Spleen (tissue), 11 donors: ENCODE results near the gene FA2H. TPM values are rescaled to one million over a fixed set of nuclear protein-coding genes. Genes with fewer than 3 reads are reported as not detected.

Source experiments
- DNase-seq: peaks from one replicate; pipeline ENCODE4 v3.0.0-alpha.2; 2020
- H3K27ac ChIP-seq, 8 donors: fragments of 200-600 bp; sonication (generic) in 7 of 8; 1 replicate in 4 of 8; 2 replicates in 4 of 8; pipeline versions ENCODE4 v1.5.0 to v1.8.0; 2016 to 2021; ENCODE audit warnings: inconsistent platforms in 4 of 8, mild to moderate bottlenecking in 4 of 8, moderate library complexity in 1 of 8
- H3K27me3 ChIP-seq, 7 donors: fragments of 200-600 bp; sonication (generic) in 6 of 7; replicated peaks in 1 of 7; 1 replicate in 4 of 7; 2 replicates in 3 of 7; pipeline versions ENCODE4 v1.5.0 to v1.8.0; 2016 to 2021; ENCODE audit warnings: inconsistent platforms in 3 of 7, mild to moderate bottlenecking in 1 of 7
- H3K36me3 ChIP-seq, 6 donors: fragments of 200-600 bp; sonication (generic) in 5 of 6; 1 replicate in 4 of 6; 2 replicates in 2 of 6; pipeline versions ENCODE4 v1.5.0 to v1.8.0; 2016 to 2021; ENCODE audit warnings: inconsistent platforms in 2 of 6
- H3K4me1 ChIP-seq, 6 donors: fragments of 200-600 bp; sonication (generic) in 5 of 6; 1 replicate in 3 of 6; 2 replicates in 3 of 6; pipeline versions ENCODE4 v1.5.0 to v1.8.0; 2016 to 2021; ENCODE audit warnings: inconsistent platforms in 3 of 6
- H3K4me3 ChIP-seq, 8 donors: fragments of 200-600 bp; sonication (generic) in 7 of 8; 1 replicate in 4 of 8; 2 replicates in 4 of 8; pipeline versions ENCODE4 v1.5.0 to v1.8.0; 2016 to 2021; ENCODE audit warnings: inconsistent platforms in 4 of 8, mild to moderate bottlenecking in 4 of 8, moderate library complexity in 2 of 8
- H3K9me3 ChIP-seq, 8 donors: fragments of 200-600 bp; sonication (generic) in 7 of 8; 1 replicate in 4 of 8; 2 replicates in 4 of 8; pipeline versions ENCODE4 v1.5.0 to v1.8.0; 2016 to 2021; ENCODE audit warnings: inconsistent platforms in 4 of 8
- POLR2A ChIP-seq, 3 donors: fragments of 450-650 bp; IDR thresholded peaks; one replicate each; pipeline ENCODE4 v1.5.1; 2017; ENCODE audit warnings: antibody characterized with exemption in 3 of 3, mild to moderate bottlenecking in 1 of 3
- POLR2AphosphoS5 ChIP-seq, 3 donors: sonication (generic); formaldehyde crosslinking; IDR thresholded peaks; one replicate each; pipeline ENCODE4 v1.5.1; 2017; ENCODE audit warnings: antibody characterized with exemption in 3 of 3
- WGBS, 5 donors: extraction: QIAGEN DNeasy Blood & Tissue Kit in 3 of 5; methylation state at CpG; one replicate each; pipeline versions ENCODE4 v1.1.5 to v1.1.7; 2013 to 2018; 5-methylcytosine and 5-hydroxymethylcytosine counted together
- intact Hi-C: fragments of 100-400 bp; cut with DNase I; formaldehyde crosslinking; loops from one replicate; pipeline ENCODE4 v1.15.0; 2023; ENCODE audit warnings: low total_unique reads
- polyA plus RNA-seq, 3 donors: library from polyadenylated mRNA; stranded (reverse); fragments of 200-250 nt; gene quantifications; one replicate each; pipeline ENCODE4 v1.2.1, GENCODE V29; 2013
- total RNA-seq, 7 donors: library from RNA; depleted of rRNA in 3 of 7; stranded (reverse); fragments of >200 nt in 3 of 7; fragmentation: NEBNext Ultra II Directional in 4 of 7; extraction: Animal tissue kit (Norgen Biotek cat#: 25700) in 4 of 7; gene quantifications; one replicate each; pipeline versions ENCODE4 v1.1.0 to v1.2.1, GENCODE V29; 2016 to 2021
- TF ChIP-seq, protein P1 (sequence below), 11 experiments: fragments of 200-600 bp in 7 of 11; fragments of 450-650 bp in 4 of 11; sonication (generic) in 4 of 11; IDR thresholded peaks in 8 of 11; conservative IDR thresholded peaks in 3 of 11; 1 replicate in 7 of 11; 2 replicates in 4 of 11; pipeline versions ENCODE4 v1.4.0 to v1.8.0; 2016 to 2021; ENCODE audit warnings: antibody characterized with exemption in 11 of 11, inconsistent platforms in 4 of 11, mild to moderate bottlenecking in 1 of 11
- donor health status: healthy with polysubstance abuse.
- donor health status: DM: no; HTN: no; CAD: no; lungs with moderate emphysema.
- donor health status: DM: no; HTN: no; CAD: no.
- donor health status: Bipolar disorder and iron deficiency.
- donor health status: healthy.
- donor health status: DM: no; HTN: no; CAD: no.
- donor health status: DM: yes; HTN: yes; CAD: no.

The FA2H gene
- total and polyA plus RNA-seq, 10 donors: 0.23 to 2.6 (median 0.59) TPM

DNA sequence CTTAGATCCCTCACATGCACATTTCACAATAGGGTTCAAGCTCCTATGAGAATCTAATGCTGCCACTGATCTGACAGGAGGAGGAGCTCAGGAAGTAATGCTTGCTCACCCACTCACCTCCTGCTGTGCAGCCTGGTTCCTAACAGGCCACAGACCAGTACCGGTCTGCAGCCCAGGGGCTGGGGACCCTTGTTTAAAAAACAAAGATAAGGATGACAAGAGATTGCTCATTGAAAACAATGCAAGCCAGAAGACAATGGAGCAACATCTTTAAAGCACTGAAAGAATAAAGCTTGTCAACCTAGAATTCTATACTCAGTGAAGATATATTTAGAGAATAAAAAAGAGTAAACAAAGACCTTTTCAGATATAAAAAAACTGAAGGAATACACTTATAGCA, 22.8 kb upstream of the FA2H start:
- no peak overlapping the region for H3K4me3 ChIP-seq
- peaks cover 0 to 43% (median 0%) of the 10 kb centered on the region in 7 donors for H3K27me3 ChIP-seq
- TF ChIP-seq POLR2A (IDR thresholded peaks at IDR 0.05) (no peak), POLR2AphosphoS5 (IDR thresholded peaks at IDR 0.05) (no peak)
- TF ChIP-seq, protein P1, sequence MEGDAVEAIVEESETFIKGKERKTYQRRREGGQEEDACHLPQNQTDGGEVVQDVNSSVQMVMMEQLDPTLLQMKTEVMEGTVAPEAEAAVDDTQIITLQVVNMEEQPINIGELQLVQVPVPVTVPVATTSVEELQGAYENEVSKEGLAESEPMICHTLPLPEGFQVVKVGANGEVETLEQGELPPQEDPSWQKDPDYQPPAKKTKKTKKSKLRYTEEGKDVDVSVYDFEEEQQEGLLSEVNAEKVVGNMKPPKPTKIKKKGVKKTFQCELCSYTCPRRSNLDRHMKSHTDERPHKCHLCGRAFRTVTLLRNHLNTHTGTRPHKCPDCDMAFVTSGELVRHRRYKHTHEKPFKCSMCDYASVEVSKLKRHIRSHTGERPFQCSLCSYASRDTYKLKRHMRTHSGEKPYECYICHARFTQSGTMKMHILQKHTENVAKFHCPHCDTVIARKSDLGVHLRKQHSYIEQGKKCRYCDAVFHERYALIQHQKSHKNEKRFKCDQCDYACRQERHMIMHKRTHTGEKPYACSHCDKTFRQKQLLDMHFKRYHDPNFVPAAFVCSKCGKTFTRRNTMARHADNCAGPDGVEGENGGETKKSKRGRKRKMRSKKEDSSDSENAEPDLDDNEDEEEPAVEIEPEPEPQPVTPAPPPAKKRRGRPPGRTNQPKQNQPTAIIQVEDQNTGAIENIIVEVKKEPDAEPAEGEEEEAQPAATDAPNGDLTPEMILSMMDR (IDR thresholded peaks at IDR 0.05 in 8 of 11, conservative IDR thresholded peaks at IDR 0.05 in 3 of 11): no peak
- peaks cover 0 to 13% (median 4%) of the 10 kb centered on the region in 8 donors for H3K9me3 ChIP-seq
- no peak overlapping the region for H3K27ac ChIP-seq
- no peaks in the 10 kb centered on the region for H3K4me1 ChIP-seq
- intact Hi-C loops: no loop called here
- WGBS, 5 donors: 44 to 77% (median 74%) methylated on average over 1 of the region's 1 CpG
- no peak for DNase-seq
- H3K36me3 ChIP-seq: no peaks in the 10 kb centered on the region

DNA sequence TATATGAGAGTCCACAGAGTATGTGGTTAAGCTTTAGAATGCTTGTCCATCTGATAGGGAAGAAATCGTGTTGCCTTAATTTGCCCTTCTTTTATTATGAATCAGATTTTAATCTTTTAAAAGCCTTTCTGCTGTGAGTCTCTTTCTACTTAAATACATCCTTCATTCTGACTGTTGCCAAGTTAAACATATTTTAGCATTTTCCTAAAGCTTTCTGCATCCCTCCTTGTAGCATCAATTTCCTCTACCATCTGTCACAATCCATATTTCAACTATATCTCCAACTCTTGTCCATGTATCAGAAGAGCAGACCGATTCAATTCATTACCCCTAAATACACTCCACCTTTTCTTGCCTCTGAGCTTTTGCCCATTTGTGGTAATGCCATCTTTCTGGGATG, 20.5 kb upstream of the FA2H start:
- no peak overlapping the region for H3K27ac ChIP-seq
- no peaks in the 10 kb centered on the region for H3K36me3 ChIP-seq
- H3K4me1 ChIP-seq: no peaks in the 10 kb centered on the region
- TF ChIP-seq, protein P1 (IDR thresholded peaks at IDR 0.05 in 8 of 11, conservative IDR thresholded peaks at IDR 0.05 in 3 of 11): no peak
- TF ChIP-seq POLR2AphosphoS5 (IDR thresholded peaks at IDR 0.05): no peak
- no peak for TF ChIP-seq POLR2A (IDR thresholded peaks at IDR 0.05)
- H3K27me3 ChIP-seq: peaks cover 0 to 44% (median 0%) of the 10 kb centered on the region in 7 donors
- peaks cover 0 to 19% (median 2%) of the 10 kb centered on the region in 8 donors for H3K9me3 ChIP-seq
- WGBS, 5 donors: 79 to 91% (median 87%) methylated on average over 2 of the region's 2 CpGs
- no peak for DNase-seq
- no peak overlapping the region for H3K4me3 ChIP-seq
- intact Hi-C loops: no loop called here

DNA sequence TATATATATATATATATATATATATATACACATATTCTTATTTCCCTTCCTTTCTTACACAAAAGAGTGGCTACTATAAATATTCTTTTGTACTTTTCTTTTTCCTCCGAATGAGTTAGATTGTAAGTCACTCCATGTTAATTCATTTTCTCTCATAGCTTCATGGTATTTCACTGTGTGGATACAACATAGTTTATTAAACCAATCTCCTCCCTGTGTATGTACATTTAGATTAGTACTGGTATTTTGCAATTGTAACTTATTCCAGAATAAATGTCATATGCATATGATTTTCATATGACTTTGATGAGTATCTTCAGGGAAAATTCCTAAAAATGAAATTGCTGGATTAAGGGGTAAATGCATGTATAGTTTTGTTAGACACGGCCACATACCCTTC, 20.0 kb upstream of the FA2H start:
- Histone ChIP-seq H3K27ac (no peak overlapping the region), H3K27me3 (peaks cover 0 to 44% (median 0%) of the 10 kb centered on the region in 7 donors), H3K4me1 (no peaks in the 10 kb centered on the region), H3K36me3 (no peaks in the 10 kb centered on the region), H3K4me3 (no peak overlapping the region), H3K9me3 (peaks cover 0 to 19% (median 2%) of the 10 kb centered on the region in 8 donors)
- DNase-seq: no peak
- 38 to 71% (median 39%) methylated on average over 2 of the region's 2 CpGs for WGBS, 5 donors
- intact Hi-C loops: no loop called here
- no peak for TF ChIP-seq POLR2A (IDR thresholded peaks at IDR 0.05)
- no peak for TF ChIP-seq POLR2AphosphoS5 (IDR thresholded peaks at IDR 0.05)
- TF ChIP-seq, protein P1 (IDR thresholded peaks at IDR 0.05 in 8 of 11, conservative IDR thresholded peaks at IDR 0.05 in 3 of 11): no peak

DNA sequence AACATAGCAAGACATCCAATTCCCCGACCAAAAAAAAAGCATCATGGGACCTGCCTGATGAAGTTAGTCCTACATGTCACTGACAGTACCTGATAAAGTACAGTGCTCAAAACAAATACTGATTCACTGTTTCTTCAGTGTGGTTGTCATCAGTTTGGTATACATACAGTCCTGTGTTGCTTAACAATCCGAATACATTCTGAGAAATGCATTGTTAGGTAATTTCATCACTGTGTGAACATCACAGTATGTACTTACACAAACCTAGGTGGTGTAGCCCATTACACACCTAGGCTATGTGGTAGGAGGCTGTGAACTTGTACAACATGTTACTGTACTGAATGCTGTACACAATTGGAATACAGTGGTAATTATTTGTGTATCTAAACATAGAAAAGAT, 19.0 kb upstream of the FA2H start:
- intact Hi-C loops: no loop called here
- TF ChIP-seq, protein P1 (IDR thresholded peaks at IDR 0.05 in 8 of 11, conservative IDR thresholded peaks at IDR 0.05 in 3 of 11): no peak
- no peak for TF ChIP-seq POLR2AphosphoS5 (IDR thresholded peaks at IDR 0.05)
- TF ChIP-seq POLR2A (IDR thresholded peaks at IDR 0.05): no peak
- peaks cover 0 to 41% (median 0%) of the 10 kb centered on the region in 7 donors for H3K27me3 ChIP-seq
- 77 to 94% (median 88%) methylated on average over 2 of the region's 2 CpGs for WGBS, 5 donors
- H3K9me3 ChIP-seq: peaks cover 0 to 19% (median 2%) of the 10 kb centered on the region in 8 donors
- H3K4me3 ChIP-seq: no peak overlapping the region
- no peaks in the 10 kb centered on the region for H3K4me1 ChIP-seq
- no peak for DNase-seq
- no peaks in the 10 kb centered on the region for H3K36me3 ChIP-seq
- H3K27ac ChIP-seq: no peak overlapping the region
